Measurements from ENCODE around the gene AFAP1L1. TPM values are rescaled to one million over a fixed set of nuclear protein-coding genes. Genes with fewer than 3 reads are reported as not detected.

The AFAP1L1 gene
- total and polyA plus RNA-seq, 9 of the 15 experiments (the other 6 are each of a cell fraction or from before 2014, with no cell fraction given), result 0.01 to 0.12 (median 0.03) TPM; not detected in 4

DNA sequence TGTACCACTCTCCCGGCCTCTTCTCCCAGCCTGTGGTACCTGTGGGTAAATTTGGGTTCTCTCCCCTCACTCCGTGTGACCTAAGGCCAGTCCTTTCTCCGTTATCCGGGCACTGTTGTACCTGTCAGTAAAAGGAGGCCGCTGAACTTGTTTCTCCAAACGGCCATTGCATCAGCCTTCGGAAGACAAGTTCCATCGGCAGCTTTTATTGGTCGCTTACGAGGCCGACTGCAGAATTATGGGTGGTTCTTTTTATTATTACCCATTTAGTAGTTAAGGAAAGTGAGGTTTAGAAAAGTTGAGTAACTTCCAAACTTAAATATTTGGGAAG, 74.2 kb downstream of the AFAP1L1 start (continued):
- TF ChIP-seq TOE1 (IDR thresholded peaks at IDR 0.05; ENCODE audit: borderline replicate concordance) (no peak), TOE1 (CRISPR knock-in tag; IDR thresholded peaks at IDR 0.05; ENCODE audit: borderline replicate concordance, low read depth) (no peak), TAL1 (IDR thresholded peaks at IDR 0.05) (no peak), CCAR2 (IDR thresholded peaks at IDR 0.05; ENCODE audit: low read depth, low read length) (no peak), TBL1XR1 (IDR thresholded peaks at IDR 0.05; ENCODE audit: low read length in 2 of 2) (no peak), CBX3 (IDR thresholded peaks at IDR 0.05; ENCODE audit: borderline replicate concordance in 1 of 2, low read length in 2 of 2) (peak in 1 of 2 experiments; percentile 11; a peak in 1 of 3 replicates), GTF2A2 (tag; IDR thresholded peaks at IDR 0.05) (no peak), STAT5A (IDR thresholded peaks at IDR 0.05; ENCODE audit: borderline replicate concordance, low read length) (no peak), TAF15 (IDR thresholded peaks at IDR 0.05; ENCODE audit: low read depth, low read length) (no peak), HDAC3 (IDR thresholded peaks at IDR 0.05; ENCODE audit: borderline replicate concordance, partially characterized antibody) (no peak)
- TF ChIP-seq, protein P1, sequence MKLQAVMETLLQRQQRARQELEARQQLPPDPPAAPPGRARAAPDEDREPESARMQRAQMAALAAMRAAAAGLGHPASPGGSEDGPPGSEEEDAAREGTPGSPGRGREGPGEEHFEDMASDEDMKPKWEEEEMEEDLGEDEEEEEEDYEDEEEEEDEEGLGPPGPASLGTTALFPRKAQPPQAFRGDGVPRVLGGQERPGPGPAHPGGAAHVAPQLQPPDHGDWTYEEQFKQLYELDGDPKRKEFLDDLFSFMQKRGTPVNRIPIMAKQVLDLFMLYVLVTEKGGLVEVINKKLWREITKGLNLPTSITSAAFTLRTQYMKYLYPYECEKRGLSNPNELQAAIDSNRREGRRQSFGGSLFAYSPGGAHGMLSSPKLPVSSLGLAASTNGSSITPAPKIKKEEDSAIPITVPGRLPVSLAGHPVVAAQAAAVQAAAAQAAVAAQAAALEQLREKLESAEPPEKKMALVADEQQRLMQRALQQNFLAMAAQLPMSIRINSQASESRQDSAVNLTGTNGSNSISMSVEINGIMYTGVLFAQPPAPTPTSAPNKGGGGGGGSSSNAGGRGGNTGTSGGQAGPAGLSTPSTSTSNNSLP (IDR thresholded peaks at IDR 0.05; ENCODE audit: borderline replicate concordance, low read depth, low read length), result no peak
- TF ChIP-seq, protein P2, sequence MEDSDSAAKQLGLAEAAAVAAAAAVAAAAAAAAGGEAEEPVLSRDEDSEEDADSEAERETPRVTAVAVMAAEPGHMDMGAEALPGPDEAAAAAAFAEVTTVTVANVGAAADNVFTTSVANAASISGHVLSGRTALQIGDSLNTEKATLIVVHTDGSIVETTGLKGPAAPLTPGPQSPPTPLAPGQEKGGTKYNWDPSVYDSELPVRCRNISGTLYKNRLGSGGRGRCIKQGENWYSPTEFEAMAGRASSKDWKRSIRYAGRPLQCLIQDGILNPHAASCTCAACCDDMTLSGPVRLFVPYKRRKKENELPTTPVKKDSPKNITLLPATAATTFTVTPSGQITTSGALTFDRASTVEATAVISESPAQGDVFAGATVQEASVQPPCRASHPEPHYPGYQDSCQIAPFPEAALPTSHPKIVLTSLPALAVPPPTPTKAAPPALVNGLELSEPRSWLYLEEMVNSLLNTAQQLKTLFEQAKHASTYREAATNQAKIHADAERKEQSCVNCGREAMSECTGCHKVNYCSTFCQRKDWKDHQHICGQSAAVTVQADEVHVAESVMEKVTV (CRISPR knock-in tag; IDR thresholded peaks at IDR 0.05), result peak; percentile 11; the same call in 1 of the 2 replicates
- TF ChIP-seq, protein P3, sequence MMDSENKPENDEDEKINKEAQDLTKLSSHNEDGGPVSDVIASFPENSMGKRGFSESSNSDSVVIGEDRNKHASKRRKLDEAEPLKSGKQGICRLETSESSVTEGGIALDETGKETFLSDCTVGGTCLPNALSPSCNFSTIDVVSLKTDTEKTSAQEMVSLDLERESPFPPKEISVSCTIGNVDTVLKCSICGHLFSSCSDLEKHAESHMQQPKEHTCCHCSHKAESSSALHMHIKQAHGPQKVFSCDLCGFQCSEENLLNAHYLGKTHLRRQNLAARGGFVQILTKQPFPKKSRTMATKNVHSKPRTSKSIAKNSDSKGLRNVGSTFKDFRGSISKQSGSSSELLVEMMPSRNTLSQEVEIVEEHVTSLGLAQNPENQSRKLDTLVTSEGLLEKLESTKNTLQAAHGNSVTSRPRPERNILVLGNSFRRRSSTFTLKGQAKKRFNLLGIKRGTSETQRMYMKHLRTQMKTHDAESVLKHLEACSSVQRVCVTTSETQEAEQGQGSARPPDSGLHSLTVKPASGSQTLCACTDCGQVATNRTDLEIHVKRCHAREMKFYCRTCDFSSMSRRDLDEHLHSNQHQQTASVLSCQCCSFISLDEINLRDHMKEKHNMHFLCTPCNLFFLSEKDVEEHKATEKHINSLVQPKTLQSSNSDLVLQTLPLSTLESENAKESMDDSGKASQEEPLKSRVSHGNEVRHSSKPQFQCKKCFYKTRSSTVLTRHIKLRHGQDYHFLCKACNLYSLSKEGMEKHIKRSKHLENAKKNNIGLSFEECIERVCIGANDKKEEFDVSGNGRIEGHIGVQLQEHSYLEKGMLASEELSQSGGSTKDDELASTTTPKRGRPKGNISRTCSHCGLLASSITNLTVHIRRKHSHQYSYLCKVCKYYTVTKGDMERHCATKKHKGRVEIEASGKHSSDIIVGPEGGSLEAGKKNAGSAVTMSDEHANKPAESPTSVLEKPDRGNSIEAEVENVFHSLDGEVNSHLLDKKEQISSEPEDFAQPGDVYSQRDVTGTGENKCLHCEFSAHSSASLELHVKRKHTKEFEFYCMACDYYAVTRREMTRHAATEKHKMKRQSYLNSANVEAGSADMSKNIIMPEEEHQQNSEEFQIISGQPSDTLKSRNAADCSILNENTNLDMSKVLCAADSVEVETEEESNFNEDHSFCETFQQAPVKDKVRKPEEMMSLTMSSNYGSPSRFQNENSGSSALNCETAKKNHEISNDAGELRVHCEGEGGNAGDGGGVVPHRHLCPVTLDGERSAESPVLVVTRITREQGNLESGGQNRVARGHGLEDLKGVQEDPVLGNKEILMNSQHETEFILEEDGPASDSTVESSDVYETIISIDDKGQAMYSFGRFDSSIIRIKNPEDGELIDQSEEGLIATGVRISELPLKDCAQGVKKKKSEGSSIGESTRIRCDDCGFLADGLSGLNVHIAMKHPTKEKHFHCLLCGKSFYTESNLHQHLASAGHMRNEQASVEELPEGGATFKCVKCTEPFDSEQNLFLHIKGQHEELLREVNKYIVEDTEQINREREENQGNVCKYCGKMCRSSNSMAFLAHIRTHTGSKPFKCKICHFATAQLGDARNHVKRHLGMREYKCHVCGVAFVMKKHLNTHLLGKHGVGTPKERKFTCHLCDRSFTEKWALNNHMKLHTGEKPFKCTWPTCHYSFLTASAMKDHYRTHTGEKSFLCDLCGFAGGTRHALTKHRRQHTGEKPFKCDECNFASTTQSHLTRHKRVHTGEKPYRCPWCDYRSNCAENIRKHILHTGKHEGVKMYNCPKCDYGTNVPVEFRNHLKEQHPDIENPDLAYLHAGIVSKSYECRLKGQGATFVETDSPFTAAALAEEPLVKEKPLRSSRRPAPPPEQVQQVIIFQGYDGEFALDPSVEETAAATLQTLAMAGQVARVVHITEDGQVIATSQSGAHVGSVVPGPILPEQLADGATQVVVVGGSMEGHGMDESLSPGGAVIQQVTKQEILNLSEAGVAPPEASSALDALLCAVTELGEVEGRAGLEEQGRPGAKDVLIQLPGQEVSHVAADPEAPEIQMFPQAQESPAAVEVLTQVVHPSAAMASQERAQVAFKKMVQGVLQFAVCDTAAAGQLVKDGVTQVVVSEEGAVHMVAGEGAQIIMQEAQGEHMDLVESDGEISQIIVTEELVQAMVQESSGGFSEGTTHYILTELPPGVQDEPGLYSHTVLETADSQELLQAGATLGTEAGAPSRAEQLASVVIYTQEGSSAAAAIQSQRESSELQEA (IDR thresholded peaks at IDR 0.05; ENCODE audit: low read depth), result no peak

All from K562 (cell line).